MM.1S (cell line): ENCODE results near the gene CACNG5.

Experiments
- DNase-seq: peaks from one replicate; pipeline ENCODE4 v3.0.0-alpha.2; 2015
- H2AFZ ChIP-seq: fragments of 300-600 bp; sonication (generic); 2 replicates; pipeline ENCODE4 v1.6.0; 2016; ENCODE audit warnings: antibody characterized with exemption, low read length
- H3F3A ChIP-seq: fragments of 300-600 bp; sonication (generic); 2 replicates; pipeline ENCODE4 v1.6.1; 2016; ENCODE audit warnings: mild to moderate bottlenecking, antibody characterized with exemption, low read length, moderate library complexity, mixed read lengths; ENCODE audit not compliant: insufficient read depth
- H3K27ac ChIP-seq: fragments of 300-600 bp; sonication (generic); 2 replicates; pipeline ENCODE4 v1.5.1; 2016; ENCODE audit warnings: mild to moderate bottlenecking, low read length
- H3K27me3 ChIP-seq: fragments of 300-600 bp; sonication (generic); replicated peaks from 2 replicates; pipeline ENCODE4 v1.6.0; 2016; ENCODE audit warnings: low read length; ENCODE audit not compliant: insufficient read depth
- H3K36me3 ChIP-seq: fragments of 300-600 bp; sonication (generic); replicated peaks from 2 replicates; pipeline ENCODE4 v1.6.1; 2016; ENCODE audit warnings: mild to moderate bottlenecking, low read length, mixed read lengths; ENCODE audit not compliant: insufficient read depth
- H3K4me1 ChIP-seq: fragments of 300-600 bp; sonication (generic); 2 replicates; pipeline ENCODE4 v1.6.1; 2016; ENCODE audit warnings: low read length, mixed read lengths
- H3K4me2 ChIP-seq: fragments of 300-600 bp; sonication (generic); 2 replicates; pipeline ENCODE4 v1.6.0; 2016; ENCODE audit warnings: low read depth, low read length
- H3K4me3 ChIP-seq: fragments of 300-600 bp; sonication (generic); 2 replicates; pipeline ENCODE4 v1.5.1; 2016; ENCODE audit warnings: low read length, mixed read lengths
- H3K79me2 ChIP-seq: fragments of 300-600 bp; sonication (generic); 2 replicates; pipeline ENCODE4 v1.6.1; 2016; ENCODE audit warnings: mixed run types, low read length, mixed read lengths
- H3K9ac ChIP-seq: fragments of 300-600 bp; sonication (generic); 2 replicates; pipeline ENCODE4 v1.6.1; 2016; ENCODE audit warnings: low read length, mixed read lengths
- H3K9me2 ChIP-seq: fragments of 300-600 bp; sonication (generic); replicated peaks from 2 replicates; pipeline ENCODE4 v1.6.1; 2016; ENCODE audit warnings: mild to moderate bottlenecking, low read length, mixed read lengths; ENCODE audit not compliant: insufficient read depth
- H3K9me3 ChIP-seq: fragments of 300-600 bp; sonication (generic); replicated peaks from 2 replicates; pipeline ENCODE4 v1.6.1; 2016; ENCODE audit warnings: mild to moderate bottlenecking, low read length, mixed read lengths; ENCODE audit not compliant: insufficient read depth
- H4K20me1 ChIP-seq: fragments of 300-600 bp; sonication (generic); 2 replicates; pipeline ENCODE4 v1.6.1; 2016; ENCODE audit warnings: mild to moderate bottlenecking, low read length, moderate library complexity, mixed read lengths; ENCODE audit not compliant: insufficient read depth
- CTCF ChIP-seq: fragments of 300-600 bp; sonication (generic); IDR thresholded peaks from 2 replicates; pipeline ENCODE4 v1.5.1; 2016; ENCODE audit warnings: antibody characterized with exemption, low read length, mixed read lengths
- EZH2 ChIP-seq: fragments of 300-600 bp; sonication (generic); optimal IDR thresholded peaks from 2 replicates; pipeline ENCODE3; 2017; ENCODE audit warnings: low read depth, mild to moderate bottlenecking, antibody characterized with exemption, low read length, mixed read lengths
- EZH2phosphoT487 ChIP-seq: fragments of 300-600 bp; sonication (generic); IDR thresholded peaks from 2 replicates; pipeline ENCODE4 v1.6.1; 2018; ENCODE audit warnings: antibody characterized with exemption, low read length

The CACNG5 gene

GRCh38 chr17:66929591-66929990 is 94.7 kb downstream of the CACNG5 start:
- Histone ChIP-seq H3K9me3 (no peaks in the 10 kb centered on the region), H3K4me2 (no peak overlapping the region), H3K27me3 (no peaks in the 10 kb centered on the region), H3K79me2 (no peaks in the 10 kb centered on the region), H3K9ac (no peak overlapping the region), H3K36me3 (no peaks in the 10 kb centered on the region), H3K27ac (no peak overlapping the region), H4K20me1 (no peaks in the 10 kb centered on the region), H3K4me1 (no peaks in the 10 kb centered on the region), H2AFZ (no peak overlapping the region), H3K9me2 (no peaks in the 10 kb centered on the region), H3F3A (no peaks in the 10 kb centered on the region), H3K4me3 (no peak overlapping the region)
- no peak for DNase-seq
- TF ChIP-seq EZH2 = no peak

- no peaks in the 10 kb centered on the region for H3K9me3 ChIP-seq
- no peak overlapping the region for H3K27ac ChIP-seq
- H3F3A ChIP-seq = no peaks in the 10 kb centered on the region
- no peaks in the 10 kb centered on the region for H4K20me1 ChIP-seq
- no peaks in the 10 kb centered on the region for H3K9me2 ChIP-seq
- TF ChIP-seq EZH2phosphoT487 (no peak), EZH2 (no peak), CTCF (no peak)
- H3K9ac ChIP-seq = no peak overlapping the region
- no peaks in the 10 kb centered on the region for H3K79me2 ChIP-seq
- no peaks in the 10 kb centered on the region for H3K4me1 ChIP-seq
- H3K4me2 ChIP-seq = no peak overlapping the region
- H3K36me3 ChIP-seq = no peaks in the 10 kb centered on the region
- H3K4me3 ChIP-seq = no peak overlapping the region
- H2AFZ ChIP-seq = no peak overlapping the region
- DNase-seq = no peak
- H3K27me3 ChIP-seq = no peaks in the 10 kb centered on the region
Observed at GRCh38 chr17:66930933-66931332, 96.0 kb downstream of the CACNG5 start.

GRCh38 chr17:66932311-66932710 is 97.4 kb downstream of the CACNG5 start:
- no peak overlapping the region for H3K4me2 ChIP-seq
- H3K9me3 ChIP-seq = no peaks in the 10 kb centered on the region
- no peak overlapping the region for H3K4me3 ChIP-seq
- H3F3A ChIP-seq = no peaks in the 10 kb centered on the region
- no peak overlapping the region for H2AFZ ChIP-seq
- no peak for TF ChIP-seq EZH2phosphoT487
- no peak for TF ChIP-seq EZH2
- TF ChIP-seq CTCF = no peak
- H3K27ac ChIP-seq = no peak overlapping the region
- no peaks in the 10 kb centered on the region for H3K9me2 ChIP-seq
- H3K36me3 ChIP-seq = no peaks in the 10 kb centered on the region
- H4K20me1 ChIP-seq = no peaks in the 10 kb centered on the region
- no peaks in the 10 kb centered on the region for H3K4me1 ChIP-seq
- no peak overlapping the region for H3K9ac ChIP-seq
- no peak for DNase-seq
- H3K79me2 ChIP-seq = no peaks in the 10 kb centered on the region
- H3K27me3 ChIP-seq = no peaks in the 10 kb centered on the region

GRCh38 chr17:66934040-66934439 is 99.1 kb downstream of the CACNG5 start:
- no peaks in the 10 kb centered on the region for H3K9me3 ChIP-seq
- no peaks in the 10 kb centered on the region for H4K20me1 ChIP-seq
- DNase-seq = no peak
- H3K79me2 ChIP-seq = no peaks in the 10 kb centered on the region
- no peak overlapping the region for H3K27ac ChIP-seq
- H3K27me3 ChIP-seq = no peaks in the 10 kb centered on the region
- H3F3A ChIP-seq = no peaks in the 10 kb centered on the region
- H3K4me1 ChIP-seq = no peaks in the 10 kb centered on the region
- no peak overlapping the region for H3K9ac ChIP-seq
- H3K4me3 ChIP-seq = no peak overlapping the region
- no peak overlapping the region for H2AFZ ChIP-seq
- TF ChIP-seq CTCF = no peak
- TF ChIP-seq EZH2phosphoT487 = no peak
- TF ChIP-seq EZH2 = no peak
- no peaks in the 10 kb centered on the region for H3K36me3 ChIP-seq
- no peaks in the 10 kb centered on the region for H3K9me2 ChIP-seq
- H3K4me2 ChIP-seq = no peak overlapping the region
